Activated T-helper 1 cell treated with anti-CD3 and anti-CD28 coated beads, Interleukin-12 subunit alpha, Interleukin-12 subunit beta, Interleukin-2, Interleukin-4 antibody, amounts not matched to agents 30 ng/mL and 10 ng/mL and 1 ng/mL, durations not matched to agents 14 hours and 24 hours and 36 hours (primary cell): ENCODE measurements around the gene C2orf74. TPM values are rescaled to one million over a fixed set of nuclear protein-coding genes. Genes with fewer than 3 reads are reported as not detected.

Source experiments
- DNase-seq: peaks from one replicate; pipeline ENCODE4 v3.0.0; 2021; ENCODE audit warnings: low spot score
- H3K27ac Mint-ChIP-seq: one replicate; pipeline ENCODE4 v1.8.0; 2021; ENCODE audit warnings: mild to moderate bottlenecking, mixed read lengths
- H3K27me3 Mint-ChIP-seq: one replicate; pipeline ENCODE4 v1.8.0; 2022; ENCODE audit warnings: mild to moderate bottlenecking, moderate library complexity, mixed read lengths; ENCODE audit not compliant: insufficient read depth
- H3K36me3 Mint-ChIP-seq: one replicate; pipeline ENCODE4 v1.8.0; 2021; ENCODE audit warnings: low read depth, mixed read lengths
- H3K4me1 Mint-ChIP-seq: one replicate; pipeline ENCODE4 v1.8.0; 2021; ENCODE audit warnings: low read depth, mixed read lengths
- H3K4me3 Mint-ChIP-seq: one replicate; pipeline ENCODE4 v1.8.0; 2021; ENCODE audit warnings: mild to moderate bottlenecking, moderate library complexity, mixed read lengths
- H3K9me3 Mint-ChIP-seq: one replicate; pipeline ENCODE4 v1.8.0; 2021; ENCODE audit warnings: mixed read lengths
- intact Hi-C: fragments of 100-400 bp; cut with micrococcal nuclease; formaldehyde crosslinking; loops from one replicate; pipeline ENCODE4 v1.15.1; 2024
- total RNA-seq: library from RNA; stranded (reverse); gene quantifications from 2 replicates; pipeline ENCODE4 v1.2.3, GENCODE V29; 2022

The C2orf74 gene
- total RNA-seq, 1 donor from 2014 or later: 9.7 TPM

- peaks cover 31% of the 10 kb centered on the region for H3K36me3 Mint-ChIP-seq
- H3K27me3 Mint-ChIP-seq: peaks cover 10% of the 10 kb centered on the region
- peak overlapping the region; percentile 87 for H3K27ac Mint-ChIP-seq
- H3K9me3 Mint-ChIP-seq: no peaks in the 10 kb centered on the region
- DNase-seq: peak; percentile 92
- intact Hi-C loops: loop anchor here (1.0 to 10.0 kb wide), 11 partner anchors 32 to 711 kb away; partner anchors contain the start of genes CCT4, FAM161A, PAPOLG and PEX13
- H3K4me3 Mint-ChIP-seq: peak overlapping the region; percentile 90
- H3K4me1 Mint-ChIP-seq: peaks cover 48% of the 10 kb centered on the region
Observed at GRCh38 chr2:61176755-61177726, 15.1 kb downstream of the C2orf74 start.

GRCh38 chr2:61177727-61178549 is 15.9 kb downstream of the C2orf74 start:
- Mint-ChIP-seq H3K27me3 (peaks cover 8% of the 10 kb centered on the region), H3K4me3 (peak overlapping the region; percentile 90), H3K4me1 (peaks cover 54% of the 10 kb centered on the region), H3K36me3 (peaks cover 37% of the 10 kb centered on the region), H3K27ac (peak overlapping the region; percentile 93), H3K9me3 (no peaks in the 10 kb centered on the region)
- intact Hi-C loops: loop anchor here (1.0 to 10.0 kb wide), 11 partner anchors 33 to 710 kb away; partner anchors contain the start of genes CCT4, FAM161A, PAPOLG and PEX13
- no peak for DNase-seq

GRCh38 chr2:61178603-61179545 is 16.9 kb downstream of the C2orf74 start:
- intact Hi-C loops: loop anchor here (5.0 to 10.0 kb wide), 3 partner anchors 297 to 516 kb away; partner anchors contain the start of gene REL
- H3K36me3 Mint-ChIP-seq: peaks cover 46% of the 10 kb centered on the region
- H3K27ac Mint-ChIP-seq: peak overlapping the region; percentile 70
- no peak for DNase-seq
- peaks cover 8% of the 10 kb centered on the region for H3K27me3 Mint-ChIP-seq
- H3K9me3 Mint-ChIP-seq: no peaks in the 10 kb centered on the region
- peaks cover 63% of the 10 kb centered on the region for H3K4me1 Mint-ChIP-seq
- peak overlapping the region; percentile 90 for H3K4me3 Mint-ChIP-seq

GRCh38 chr2:61179701-61180639 is 18.0 kb downstream of the C2orf74 start:
- peaks cover 55% of the 10 kb centered on the region for H3K36me3 Mint-ChIP-seq

GRCh38 chr2:61180686-61181085 is 18.7 kb downstream of the C2orf74 start:
- peak overlapping the region; percentile 1 for H3K4me3 Mint-ChIP-seq
- H3K27ac Mint-ChIP-seq: peak overlapping the region; percentile 56
- H3K9me3 Mint-ChIP-seq: no peaks in the 10 kb centered on the region
- peaks cover 61% of the 10 kb centered on the region for H3K36me3 Mint-ChIP-seq
- H3K27me3 Mint-ChIP-seq: peaks cover 2% of the 10 kb centered on the region
- intact Hi-C loops: no loop called here
- no peak for DNase-seq
- peaks cover 74% of the 10 kb centered on the region for H3K4me1 Mint-ChIP-seq

More at GRCh38 chr2:61179701-61180639, 18.0 kb downstream of the C2orf74 start:
- Mint-ChIP-seq H3K27ac (peak overlapping the region; percentile 23), H3K9me3 (no peaks in the 10 kb centered on the region), H3K27me3 (peaks cover 5% of the 10 kb centered on the region), H3K4me3 (peak overlapping the region; percentile 90), H3K4me1 (peaks cover 68% of the 10 kb centered on the region)
- intact Hi-C loops: loop anchor here (5.0 to 10.0 kb wide), 3 partner anchors 298 to 515 kb away; partner anchors contain the start of gene REL
- no peak for DNase-seq

- H3K27ac Mint-ChIP-seq: peak overlapping the region; percentile 2
- peaks cover 70% of the 10 kb centered on the region for H3K4me1 Mint-ChIP-seq
Observed at GRCh38 chr2:61181382-61182058, 19.5 kb downstream of the C2orf74 start.

GRCh38 chr2:61182059-61182383 is 20.0 kb downstream of the C2orf74 start:
- intact Hi-C loops: no loop called here
- no peak for DNase-seq
- Mint-ChIP-seq H3K27me3 (no peaks in the 10 kb centered on the region), H3K9me3 (no peaks in the 10 kb centered on the region), H3K36me3 (peaks cover 66% of the 10 kb centered on the region), H3K27ac (no peak overlapping the region), H3K4me3 (no peak overlapping the region), H3K4me1 (peaks cover 66% of the 10 kb centered on the region)

More at GRCh38 chr2:61181382-61182058, 19.5 kb downstream of the C2orf74 start:
- Mint-ChIP-seq H3K36me3 (peaks cover 63% of the 10 kb centered on the region), H3K27me3 (no peaks in the 10 kb centered on the region), H3K9me3 (no peaks in the 10 kb centered on the region), H3K4me3 (peak overlapping the region; percentile 1)
- no peak for DNase-seq
- intact Hi-C loops: no loop called here

GRCh38 chr2:61183795-61184194 is 21.8 kb downstream of the C2orf74 start:
- no peak for DNase-seq
- intact Hi-C loops: no loop called here
- H3K27me3 Mint-ChIP-seq: no peaks in the 10 kb centered on the region
- no peaks in the 10 kb centered on the region for H3K9me3 Mint-ChIP-seq
- peaks cover 73% of the 10 kb centered on the region for H3K36me3 Mint-ChIP-seq
- peaks cover 59% of the 10 kb centered on the region for H3K4me1 Mint-ChIP-seq
- H3K27ac Mint-ChIP-seq: no peak overlapping the region
- H3K4me3 Mint-ChIP-seq: no peak overlapping the region

GRCh38 chr2:61184263-61184662 is 22.3 kb downstream of the C2orf74 start:
- H3K4me3 Mint-ChIP-seq: no peak overlapping the region
- peaks cover 55% of the 10 kb centered on the region for H3K4me1 Mint-ChIP-seq
- DNase-seq: no peak
- intact Hi-C loops: no loop called here
- no peaks in the 10 kb centered on the region for H3K9me3 Mint-ChIP-seq
- no peaks in the 10 kb centered on the region for H3K27me3 Mint-ChIP-seq
- H3K27ac Mint-ChIP-seq: no peak overlapping the region
- H3K36me3 Mint-ChIP-seq: peaks cover 69% of the 10 kb centered on the region

GRCh38 chr2:61185231-61185728 is 23.3 kb downstream of the C2orf74 start:
- H3K36me3 Mint-ChIP-seq: peaks cover 68% of the 10 kb centered on the region
- no peak overlapping the region for H3K27ac Mint-ChIP-seq

More at GRCh38 chr2:61185231-61185728, 23.3 kb downstream of the C2orf74 start:
- Mint-ChIP-seq H3K4me1 (peaks cover 46% of the 10 kb centered on the region), H3K4me3 (no peak overlapping the region), H3K27me3 (no peaks in the 10 kb centered on the region), H3K9me3 (no peaks in the 10 kb centered on the region)
- intact Hi-C loops: no loop called here
- DNase-seq: no peak
